HL-60 (cell line): Measurements from ENCODE around the gene NUDT2.

Experiments
- CTCF ChIP-seq: IDR thresholded peaks from one replicate; pipeline ENCODE4 v1.5.1; 2011; ENCODE audit warnings: low read length, control low read depth, inconsistent platforms; ENCODE audit not compliant: insufficient read depth
- GABPA ChIP-seq: IDR thresholded peaks from 2 replicates; pipeline ENCODE4 v1.6.1; 2012; ENCODE audit warnings: low read depth

GRCh38 chr9:34371886-34372466 lies 42.6 kb downstream of the NUDT2 start:
- TF ChIP-seq GABPA: no peak
- no peak for TF ChIP-seq CTCF
